Measurements from ENCODE around the gene CISH.

GRCh38 chr3:50594253-50594785 is 17.3 kb downstream of the CISH start:
- TF ChIP-seq, protein P1, sequence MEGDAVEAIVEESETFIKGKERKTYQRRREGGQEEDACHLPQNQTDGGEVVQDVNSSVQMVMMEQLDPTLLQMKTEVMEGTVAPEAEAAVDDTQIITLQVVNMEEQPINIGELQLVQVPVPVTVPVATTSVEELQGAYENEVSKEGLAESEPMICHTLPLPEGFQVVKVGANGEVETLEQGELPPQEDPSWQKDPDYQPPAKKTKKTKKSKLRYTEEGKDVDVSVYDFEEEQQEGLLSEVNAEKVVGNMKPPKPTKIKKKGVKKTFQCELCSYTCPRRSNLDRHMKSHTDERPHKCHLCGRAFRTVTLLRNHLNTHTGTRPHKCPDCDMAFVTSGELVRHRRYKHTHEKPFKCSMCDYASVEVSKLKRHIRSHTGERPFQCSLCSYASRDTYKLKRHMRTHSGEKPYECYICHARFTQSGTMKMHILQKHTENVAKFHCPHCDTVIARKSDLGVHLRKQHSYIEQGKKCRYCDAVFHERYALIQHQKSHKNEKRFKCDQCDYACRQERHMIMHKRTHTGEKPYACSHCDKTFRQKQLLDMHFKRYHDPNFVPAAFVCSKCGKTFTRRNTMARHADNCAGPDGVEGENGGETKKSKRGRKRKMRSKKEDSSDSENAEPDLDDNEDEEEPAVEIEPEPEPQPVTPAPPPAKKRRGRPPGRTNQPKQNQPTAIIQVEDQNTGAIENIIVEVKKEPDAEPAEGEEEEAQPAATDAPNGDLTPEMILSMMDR (IDR thresholded peaks at IDR 0.05; ENCODE audit: low read depth, low read length, poor library complexity, severe bottlenecking): no peak
- TF ChIP-seq EZH2phosphoT487 (IDR thresholded peaks at IDR 0.05; ENCODE audit: borderline replicate concordance, low read length): no peak

All from DOHH2 (cell line).